NCI-H2171 treated with DMSO at 0.1 percent for 48 hours (cell line): ENCODE data around the gene BTBD8.

Experiments
- DNase-seq: peaks from one replicate; lab custom pipeline; 2025; lab: John Stamatoyannopoulos, UW

The BTBD8 gene

DNA sequence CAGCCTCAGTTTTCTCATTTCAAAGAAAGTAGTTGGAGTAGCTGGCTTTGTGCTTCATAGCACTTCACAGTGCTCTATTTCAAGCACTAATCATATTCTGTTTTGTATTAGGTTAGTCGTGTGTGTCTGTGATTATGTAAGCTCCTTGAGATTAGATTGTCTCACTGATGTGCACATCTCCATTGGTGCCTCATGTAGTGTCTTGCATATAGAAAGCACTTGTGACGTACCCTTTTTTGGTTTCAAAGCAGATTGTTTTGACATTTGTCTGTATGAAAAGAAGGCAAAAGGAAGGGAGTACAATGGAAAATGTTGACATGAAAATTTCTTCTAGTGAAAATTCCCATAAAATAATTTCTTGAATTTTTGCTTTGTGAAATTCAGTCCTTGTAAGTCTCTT lies 13.9 kb downstream of the BTBD8 start:
- no peak for DNase-seq

- DNase-seq: no peak
Observed at GRCh38 chr1:92094595-92094994, 14.4 kb downstream of the BTBD8 start.

GRCh38 chr1:92095874-92096273 lies 15.7 kb downstream of the BTBD8 start:
- no peak for DNase-seq

GRCh38 chr1:92096317-92096716 lies 16.2 kb downstream of the BTBD8 start:
- no peak for DNase-seq

- DNase-seq: no peak
Observed at GRCh38 chr1:92105546-92106081, 25.5 kb downstream of the BTBD8 start.

GRCh38 chr1:92108631-92109030 lies 28.5 kb downstream of the BTBD8 start:
- DNase-seq: no peak

DNA sequence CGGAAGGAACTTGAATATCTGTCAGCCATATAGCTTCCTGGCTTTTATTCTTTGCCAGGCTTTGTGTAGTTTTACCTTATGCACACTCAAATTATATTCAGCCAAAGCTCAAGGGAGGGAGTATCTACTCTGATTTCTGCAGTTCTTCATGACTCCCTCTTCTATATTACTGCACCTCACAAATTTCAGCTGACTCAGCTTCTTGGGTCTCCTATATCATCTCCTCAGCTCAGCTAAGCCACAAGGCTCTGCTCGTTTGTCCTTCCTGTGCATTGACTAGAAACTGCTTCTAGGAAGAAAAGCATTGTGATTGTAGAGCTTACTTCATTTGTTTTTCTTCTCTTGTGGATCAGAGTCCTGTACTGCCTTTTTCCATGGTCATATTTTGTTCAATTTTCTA lies 37.4 kb downstream of the BTBD8 start:
- DNase-seq: no peak

- no peak for DNase-seq
Observed at GRCh38 chr1:92118826-92119225, 38.7 kb downstream of the BTBD8 start.

DNA sequence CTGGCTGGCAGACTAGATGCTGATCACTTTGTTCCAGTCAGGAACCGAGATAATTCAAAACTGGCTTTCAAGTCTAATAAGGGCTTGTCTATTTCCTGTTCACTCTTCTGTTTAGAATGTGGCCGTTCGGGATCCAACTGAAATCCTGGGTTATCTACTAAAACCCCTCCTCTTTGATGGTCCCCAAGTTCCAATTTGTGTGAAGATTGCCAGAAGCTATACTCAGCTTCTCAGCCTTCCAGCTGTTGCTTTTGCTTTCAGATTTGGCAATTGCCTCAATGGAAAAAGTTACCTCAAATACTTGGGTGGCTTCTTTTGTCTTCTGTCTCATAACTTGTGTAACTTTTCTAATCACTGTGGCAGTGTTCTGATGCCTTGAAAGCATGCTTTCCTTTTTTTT lies 43.7 kb downstream of the BTBD8 start:
- no peak for DNase-seq

DNA sequence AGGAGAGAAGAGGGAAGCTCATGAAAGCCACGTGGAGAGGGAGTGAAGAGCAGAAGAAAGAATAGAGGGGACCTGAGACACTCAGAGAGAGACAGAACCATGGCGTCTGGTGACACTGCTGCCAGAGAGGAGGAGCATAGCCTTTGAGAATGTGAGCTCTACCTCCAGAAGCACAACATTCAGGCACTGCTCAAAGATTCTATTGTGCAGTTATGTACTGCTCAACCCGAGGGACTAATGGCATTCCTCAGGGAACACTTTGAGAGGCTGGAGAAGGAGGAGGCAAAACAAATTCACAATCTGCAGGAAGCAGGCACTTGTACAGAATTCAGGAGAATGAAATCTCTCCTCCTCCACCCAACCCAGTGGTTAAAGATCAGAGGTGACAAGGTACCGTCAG lies 45.1 kb downstream of the BTBD8 start:
- no peak for DNase-seq

GRCh38 chr1:92126088-92126487 lies 45.9 kb downstream of the BTBD8 start:
- no peak for DNase-seq

DNA sequence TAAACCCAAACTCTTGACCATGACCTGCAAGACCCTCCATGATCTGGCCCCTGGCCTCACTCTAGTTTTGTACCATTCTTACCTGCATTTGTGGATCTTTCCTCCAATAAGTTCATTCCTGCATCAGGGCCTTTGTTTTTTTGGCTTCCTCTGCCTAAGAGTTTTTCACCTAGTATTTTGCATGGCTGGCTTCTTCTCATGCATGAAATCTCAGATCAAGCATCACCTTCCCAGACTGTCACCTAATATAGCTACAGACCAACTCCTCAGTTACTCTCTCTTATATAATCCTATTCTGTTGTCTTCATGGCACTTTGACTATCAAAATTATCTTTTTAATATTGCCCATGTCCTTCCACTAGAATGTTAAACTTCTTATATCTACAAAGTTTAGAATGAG lies 54.2 kb downstream of the BTBD8 start:
- DNase-seq: peak; percentile 28

GRCh38 chr1:92136341-92136740 lies 56.2 kb downstream of the BTBD8 start:
- DNase-seq: no peak

DNA sequence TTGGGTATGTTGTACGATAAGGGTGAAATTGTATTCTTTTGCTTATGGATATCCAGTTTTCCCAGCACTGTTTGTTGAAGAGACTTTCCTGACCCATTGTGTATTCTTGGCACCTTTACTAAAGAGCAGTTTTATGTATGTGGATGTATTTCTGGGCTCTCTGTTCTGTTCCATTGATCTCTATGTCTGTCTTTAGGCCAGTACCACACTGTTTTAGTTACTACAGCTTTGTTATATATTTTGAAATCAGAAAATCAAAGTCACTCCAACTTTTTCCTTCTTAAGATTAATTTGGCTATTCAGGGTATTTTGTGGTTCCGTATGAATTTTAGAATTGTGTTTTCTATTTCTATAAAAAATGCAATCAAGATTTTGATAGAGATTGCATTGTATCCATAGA lies 74.8 kb downstream of the BTBD8 start:
- no peak for DNase-seq

DNA sequence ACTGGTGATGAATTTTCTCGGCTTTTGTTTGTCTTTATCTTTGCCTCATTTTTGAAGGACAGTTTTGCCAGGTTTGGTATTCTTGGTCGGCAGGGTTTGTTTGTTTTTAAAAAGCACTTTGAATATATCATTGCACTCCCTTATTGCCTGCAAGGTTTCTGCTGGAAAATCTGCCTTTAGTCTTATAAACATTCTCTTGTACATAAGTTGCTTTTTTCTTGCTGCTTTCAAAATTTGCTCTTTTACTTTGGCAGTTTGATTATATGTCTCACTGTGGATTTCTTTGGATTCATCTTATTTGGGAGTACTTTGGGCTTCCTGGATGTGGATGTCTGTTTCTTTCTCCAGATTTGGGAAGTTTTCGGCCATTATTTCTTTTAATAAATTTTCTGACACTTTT lies 79.4 kb downstream of the BTBD8 start:
- no peak for DNase-seq

- DNase-seq: no peak
Observed at GRCh38 chr1:92165389-92165788, 85.2 kb downstream of the BTBD8 start.

GRCh38 chr1:92167151-92167550 lies 87.0 kb downstream of the BTBD8 start:
- DNase-seq: no peak

DNA sequence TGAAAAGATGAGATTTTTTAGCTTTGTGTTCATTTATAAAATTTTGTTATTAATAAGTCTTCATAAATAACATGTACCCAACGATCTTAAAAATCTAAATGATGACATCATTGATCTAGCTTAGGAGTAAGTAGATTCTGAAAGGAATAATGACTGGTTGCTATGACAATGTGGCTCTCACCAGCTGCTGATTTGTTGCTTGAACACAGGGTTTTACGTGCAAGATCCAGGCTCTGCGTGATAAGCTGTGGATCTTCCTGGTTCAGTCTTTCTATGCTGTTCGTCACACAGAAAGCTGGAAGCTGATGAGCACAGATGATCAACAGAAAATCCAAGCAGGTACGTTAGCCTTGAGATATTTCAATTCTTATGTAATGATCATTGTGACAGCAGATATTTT lies 88.5 kb downstream of the BTBD8 start:
- no peak for DNase-seq

DNA sequence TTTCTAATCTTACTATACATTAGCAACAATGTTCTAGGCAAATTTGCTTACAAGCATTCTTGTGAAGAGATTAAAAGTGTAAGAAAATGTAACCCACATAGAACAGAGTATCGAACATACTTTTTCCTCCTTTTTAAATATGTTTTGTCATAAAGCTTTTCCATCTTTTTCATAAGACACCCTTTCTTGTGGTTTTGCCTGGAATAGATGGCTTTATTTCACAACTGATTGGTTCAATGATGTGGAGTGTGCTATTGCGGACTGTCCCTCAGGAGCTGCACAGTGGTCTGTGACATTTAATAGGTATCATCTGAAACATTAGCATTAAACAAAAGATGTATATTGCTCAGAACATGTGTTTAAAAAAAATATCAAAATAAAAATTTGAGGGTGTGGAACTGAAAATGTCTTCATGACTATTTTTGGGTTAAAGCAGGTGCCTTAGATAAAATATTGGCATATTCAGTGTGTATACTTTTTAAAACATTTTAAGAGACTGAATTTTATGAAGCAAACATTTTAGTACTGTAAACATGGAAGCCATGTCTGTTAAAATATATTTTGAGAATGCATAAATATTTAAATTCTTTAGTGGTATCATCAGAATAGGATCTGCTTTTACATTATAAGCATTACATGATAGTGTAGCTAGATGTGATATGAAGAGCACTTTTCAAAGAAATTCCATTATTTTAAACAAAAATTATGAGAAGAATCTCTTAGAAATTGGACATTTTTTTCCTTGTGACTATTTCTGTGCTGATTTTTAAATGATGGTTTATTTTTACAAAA lies 89.3 kb downstream of the BTBD8 start:
- no peak for DNase-seq

GRCh38 chr1:92184632-92185031 lies 104.5 kb downstream of the BTBD8 start:
- DNase-seq: no peak

DNA sequence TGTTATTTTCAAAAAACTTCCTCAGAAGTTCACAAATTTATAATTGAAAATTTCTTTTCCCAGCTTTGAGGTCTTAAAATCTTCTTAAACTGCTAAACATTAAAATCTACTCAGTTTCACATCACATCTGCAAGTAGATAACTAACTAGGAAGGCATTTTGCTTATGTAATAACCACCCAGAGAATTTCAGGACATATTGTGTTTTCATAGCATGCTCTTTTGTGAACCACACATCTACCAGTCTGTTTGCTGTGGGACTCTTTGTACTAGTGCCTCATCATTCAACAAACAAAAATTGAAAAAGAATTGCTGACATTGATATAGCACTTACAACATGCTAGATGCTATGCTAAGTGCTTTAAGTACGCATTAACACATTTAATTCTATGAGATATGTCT lies 105.9 kb downstream of the BTBD8 start:
- DNase-seq: no peak

DNA sequence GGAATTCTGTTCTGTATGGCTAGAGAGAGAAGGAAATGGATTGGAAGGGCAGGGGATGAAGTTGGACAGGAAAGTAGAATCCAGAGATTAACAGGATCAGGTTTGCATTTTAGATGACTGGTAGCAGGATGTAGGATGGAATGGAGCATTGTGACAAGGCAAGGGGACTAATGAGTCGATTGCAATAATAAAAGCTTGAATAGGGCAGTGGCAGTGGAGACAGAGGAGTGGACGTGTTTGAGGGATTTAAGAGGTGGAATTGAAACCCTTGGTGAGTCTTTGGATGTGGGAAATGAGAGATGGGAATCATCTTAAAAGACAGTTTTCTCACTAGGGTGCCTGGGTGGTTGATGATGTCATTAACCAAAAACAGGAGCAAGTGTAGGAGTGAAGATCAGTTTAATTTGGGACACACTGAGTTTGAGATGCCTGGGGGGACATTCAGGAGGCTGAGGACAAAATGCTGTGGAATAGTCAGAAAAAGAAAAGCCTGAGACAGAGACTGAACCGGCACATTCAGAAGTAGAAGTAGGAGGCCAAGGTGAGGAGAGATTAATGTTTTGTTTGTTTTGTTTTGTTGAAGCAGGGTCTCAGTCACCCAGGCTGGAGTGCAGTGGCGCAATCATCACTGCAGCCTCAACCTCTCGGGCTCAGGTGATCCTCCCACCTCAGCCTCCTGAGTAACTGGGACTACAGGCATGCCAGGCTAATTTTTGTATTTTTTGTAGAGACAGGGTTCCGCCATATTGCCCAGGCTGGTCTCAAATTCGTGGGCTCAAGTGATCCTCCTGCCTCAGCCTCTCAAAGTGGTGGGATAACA lies 108.5 kb downstream of the BTBD8 start:
- DNase-seq: no peak

DNA sequence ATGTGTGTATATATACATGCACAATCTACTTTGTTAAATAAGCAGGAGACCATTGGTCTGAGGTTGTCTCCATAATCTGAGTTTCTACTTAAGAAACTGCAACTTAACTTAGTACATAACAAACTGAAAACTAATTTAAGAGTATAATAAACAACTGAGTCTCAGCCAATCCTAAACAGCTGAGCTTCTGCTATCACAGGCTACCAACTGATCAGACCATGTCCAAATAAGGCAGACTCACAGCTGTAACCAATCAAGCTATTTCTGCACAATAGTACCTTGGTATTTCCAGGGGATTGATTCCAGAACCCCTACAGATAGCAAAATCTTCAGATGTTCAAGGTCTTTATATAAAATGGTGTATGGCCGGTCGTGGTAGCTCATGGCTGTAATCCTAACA lies 111.6 kb downstream of the BTBD8 start:
- DNase-seq: no peak
